Activated CD8-positive, alpha-beta memory T cell treated with anti-CD3 and anti-CD28 coated beads for 4 hours (primary cell): ENCODE measurements around the gene ADAMTS17.

Source experiments
- DNase-seq, 2 donors: peaks; one replicate each; pipeline ENCODE4 v3.0.0-alpha.2; 2020; ENCODE audit warnings: low read depth in 2 of 2

ADAMTS17 gene

GRCh38 chr15:100134586-100134985, 207.2 kb downstream of the ADAMTS17 start:
- no peak for DNase-seq

- no peak for DNase-seq
Measured at GRCh38 chr15:100134089-100134583, 207.6 kb downstream of the ADAMTS17 start.

GRCh38 chr15:100133001-100133400, 208.8 kb downstream of the ADAMTS17 start:
- DNase-seq, result no peak

GRCh38 chr15:100132309-100132708, 209.5 kb downstream of the ADAMTS17 start:
- DNase-seq, result no peak

- no peak for DNase-seq
Measured at GRCh38 chr15:100131321-100132224, 210.2 kb downstream of the ADAMTS17 start.

- DNase-seq, result no peak
Measured at GRCh38 chr15:100129677-100130076, 212.1 kb downstream of the ADAMTS17 start.

- DNase-seq, result no peak
Measured at GRCh38 chr15:100125401-100126191, 216.2 kb downstream of the ADAMTS17 start.

- DNase-seq, result no peak
Measured at GRCh38 chr15:100124936-100125335, 216.8 kb downstream of the ADAMTS17 start.

GRCh38 chr15:100124361-100124760, 217.4 kb downstream of the ADAMTS17 start:
- no peak for DNase-seq

GRCh38 chr15:100123611-100124010, 218.2 kb downstream of the ADAMTS17 start:
- no peak for DNase-seq

GRCh38 chr15:100121285-100121684, 220.5 kb downstream of the ADAMTS17 start:
- DNase-seq, result no peak

- DNase-seq, result no peak
Measured at GRCh38 chr15:100120111-100120510, 221.7 kb downstream of the ADAMTS17 start.

- no peak for DNase-seq
Measured at GRCh38 chr15:100118546-100118945, 223.2 kb downstream of the ADAMTS17 start.

- DNase-seq, result no peak
Measured at GRCh38 chr15:100116416-100117190, 225.2 kb downstream of the ADAMTS17 start.

GRCh38 chr15:100115711-100116090, 226.1 kb downstream of the ADAMTS17 start:
- no peak for DNase-seq

GRCh38 chr15:100115066-100115710, 226.6 kb downstream of the ADAMTS17 start:
- DNase-seq, result no peak

GRCh38 chr15:100114571-100114970, 227.2 kb downstream of the ADAMTS17 start:
- DNase-seq, result no peak

- no peak for DNase-seq
Measured at GRCh38 chr15:100114100-100114499, 227.7 kb downstream of the ADAMTS17 start.

GRCh38 chr15:100113351-100114080, 228.3 kb downstream of the ADAMTS17 start:
- DNase-seq, result no peak

GRCh38 chr15:100112636-100113305, 229.0 kb downstream of the ADAMTS17 start:
- DNase-seq, result no peak
